Neural crest cell (in vitro differentiated cells): ENCODE data around the gene SLC39A11. TPM values are rescaled to one million over a fixed set of nuclear protein-coding genes. Genes with fewer than 3 reads are reported as not detected.
"Not testable (repeated sequence)": the region's sequence is repeated elsewhere in the genome, so short reads cannot be mapped to it uniquely, and the experiment has no call there.

Experiments
- DNase-seq: peaks from one replicate; pipeline ENCODE4 v3.0.0; 2021; ENCODE audit warnings: low read depth, mixed read lengths, low spot score
- H3K27ac Mint-ChIP-seq: one replicate; pipeline ENCODE4 v1.8.0; 2021; ENCODE audit warnings: mild to moderate bottlenecking, mixed read lengths; ENCODE audit not compliant: unreplicated experiment
- H3K27me3 Mint-ChIP-seq: 2 replicates; pipeline ENCODE4 v1.8.0; 2021; ENCODE audit warnings: low read depth, mild to moderate bottlenecking, mixed read lengths
- H3K36me3 Mint-ChIP-seq: 2 replicates; pipeline ENCODE4 v1.8.0; 2021; ENCODE audit warnings: low read depth, mild to moderate bottlenecking, mixed read lengths
- H3K4me1 Mint-ChIP-seq: 2 replicates; pipeline ENCODE4 v1.8.0; 2021; ENCODE audit warnings: mixed read lengths
- H3K4me3 Mint-ChIP-seq: one replicate; pipeline ENCODE4 v1.8.0; 2021; ENCODE audit warnings: mild to moderate bottlenecking, mixed read lengths
- H3K9me3 Mint-ChIP-seq: 2 replicates; pipeline ENCODE4 v1.8.0; 2021; ENCODE audit warnings: mixed read lengths
- total RNA-seq: library from RNA; stranded (reverse); gene quantifications from 2 replicates; pipeline ENCODE4 v1.2.1, GENCODE V29; 2021
- TF ChIP-seq, protein P1 (sequence below): fragments of 200-600 bp; sonication (generic); conservative IDR thresholded peaks from 2 replicates; pipeline ENCODE4 v1.5.0; 2021; ENCODE audit warnings: antibody characterized with exemption, mild to moderate bottlenecking

Gene SLC39A11
- total RNA-seq, 1 donor from 2014 or later, result 11.3 TPM

DNA sequence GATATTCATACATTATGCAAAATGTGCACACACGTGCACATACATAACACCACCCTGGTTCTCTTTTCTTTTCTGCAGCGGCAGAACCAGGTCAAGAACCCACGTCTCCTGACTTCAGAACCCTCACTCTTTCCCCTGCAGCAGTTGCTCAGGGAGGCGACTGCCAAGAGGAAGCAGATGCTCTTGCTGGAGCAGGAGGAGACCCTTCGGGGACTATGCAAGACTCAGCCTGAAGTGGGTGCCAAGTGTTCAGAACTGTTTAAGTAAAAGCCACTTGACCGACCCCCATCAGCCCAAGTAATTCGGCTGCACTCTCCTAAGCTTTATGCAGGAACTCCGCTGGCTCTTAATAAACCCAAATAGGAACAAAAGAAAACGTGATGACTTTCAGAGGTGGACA lies 193.8 kb downstream of the SLC39A11 start:
- Mint-ChIP-seq H3K27ac (no peak overlapping the region), H3K4me3 (no peak overlapping the region), H3K4me1 (peaks cover 20% of the 10 kb centered on the region), H3K27me3 (no peaks in the 10 kb centered on the region), H3K36me3 (peaks cover 4% of the 10 kb centered on the region), H3K9me3 (peaks cover 7% of the 10 kb centered on the region)
- DNase-seq, result no peak
- TF ChIP-seq, protein P1, sequence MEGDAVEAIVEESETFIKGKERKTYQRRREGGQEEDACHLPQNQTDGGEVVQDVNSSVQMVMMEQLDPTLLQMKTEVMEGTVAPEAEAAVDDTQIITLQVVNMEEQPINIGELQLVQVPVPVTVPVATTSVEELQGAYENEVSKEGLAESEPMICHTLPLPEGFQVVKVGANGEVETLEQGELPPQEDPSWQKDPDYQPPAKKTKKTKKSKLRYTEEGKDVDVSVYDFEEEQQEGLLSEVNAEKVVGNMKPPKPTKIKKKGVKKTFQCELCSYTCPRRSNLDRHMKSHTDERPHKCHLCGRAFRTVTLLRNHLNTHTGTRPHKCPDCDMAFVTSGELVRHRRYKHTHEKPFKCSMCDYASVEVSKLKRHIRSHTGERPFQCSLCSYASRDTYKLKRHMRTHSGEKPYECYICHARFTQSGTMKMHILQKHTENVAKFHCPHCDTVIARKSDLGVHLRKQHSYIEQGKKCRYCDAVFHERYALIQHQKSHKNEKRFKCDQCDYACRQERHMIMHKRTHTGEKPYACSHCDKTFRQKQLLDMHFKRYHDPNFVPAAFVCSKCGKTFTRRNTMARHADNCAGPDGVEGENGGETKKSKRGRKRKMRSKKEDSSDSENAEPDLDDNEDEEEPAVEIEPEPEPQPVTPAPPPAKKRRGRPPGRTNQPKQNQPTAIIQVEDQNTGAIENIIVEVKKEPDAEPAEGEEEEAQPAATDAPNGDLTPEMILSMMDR, result no peak

DNA sequence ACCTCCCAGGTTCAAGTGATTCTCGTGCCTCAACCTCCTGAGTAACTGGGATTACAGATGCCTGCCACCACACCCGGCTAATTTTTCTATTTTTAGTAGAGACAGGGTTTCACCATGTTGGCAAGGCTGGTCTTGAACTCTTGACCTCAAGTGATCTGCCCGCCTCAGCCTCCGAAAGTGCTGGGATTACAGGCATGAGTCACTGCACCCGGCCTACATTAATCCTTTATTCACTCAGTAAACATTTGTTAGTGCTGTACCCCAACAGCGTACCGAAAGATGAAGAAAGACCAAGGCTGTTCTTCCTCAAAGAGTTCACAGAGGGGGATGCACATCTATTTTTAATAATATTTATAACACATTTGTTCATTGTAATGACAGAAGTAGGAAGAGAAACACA lies 196.2 kb downstream of the SLC39A11 start:
- not testable (repeated sequence) for DNase-seq, H3K4me3 Mint-ChIP-seq, H3K36me3 Mint-ChIP-seq, H3K27ac Mint-ChIP-seq, H3K27me3 Mint-ChIP-seq, H3K9me3 Mint-ChIP-seq
- H3K4me1 Mint-ChIP-seq, result peaks cover 19% of the 10 kb centered on the region

DNA sequence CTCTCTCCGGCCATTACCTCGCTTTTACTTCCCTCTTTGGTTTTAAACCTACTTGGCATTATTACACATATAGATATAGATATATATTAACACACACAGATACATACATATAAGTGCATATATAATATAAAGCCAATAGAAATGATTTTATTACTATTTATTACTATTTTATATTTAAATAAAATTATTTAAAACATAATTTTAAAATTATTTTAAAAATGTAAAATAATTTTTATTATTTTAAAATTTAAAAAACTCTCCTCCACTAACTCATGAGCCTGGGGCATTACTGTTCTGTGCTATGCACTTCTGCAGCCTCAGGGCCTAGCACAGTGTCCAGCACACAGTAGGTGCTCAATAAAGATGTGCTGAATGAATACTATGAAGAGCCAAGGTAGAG lies 200.9 kb downstream of the SLC39A11 start:
- Mint-ChIP-seq H3K36me3 (peaks cover 7% of the 10 kb centered on the region), H3K27me3 (peaks cover 2% of the 10 kb centered on the region), H3K4me3 (no peak overlapping the region), H3K27ac (no peak overlapping the region), H3K4me1 (peaks cover 9% of the 10 kb centered on the region), H3K9me3 (peaks cover 7% of the 10 kb centered on the region)
- TF ChIP-seq, protein P1, result no peak
- DNase-seq, result no peak

DNA sequence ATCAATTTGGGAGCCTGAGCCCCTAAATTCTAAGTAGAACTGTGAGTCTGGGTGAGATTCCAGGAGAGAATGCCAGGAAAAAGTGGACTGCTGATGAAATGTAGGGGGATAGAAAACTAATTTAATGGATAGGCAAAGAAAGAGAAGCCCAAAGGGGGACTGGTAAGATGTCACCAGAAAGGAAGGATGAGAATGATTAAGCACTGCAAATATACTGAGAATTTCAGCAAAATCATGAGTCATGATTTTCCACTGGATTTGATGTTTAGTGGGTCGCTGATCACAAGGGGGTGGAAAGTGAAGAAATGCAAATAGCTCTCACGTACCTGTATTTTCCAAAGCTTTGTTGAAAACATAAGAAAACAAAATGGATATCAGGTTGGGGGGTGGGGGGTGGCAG lies 201.8 kb downstream of the SLC39A11 start:
- no peak for DNase-seq
- peaks cover 5% of the 10 kb centered on the region for H3K27me3 Mint-ChIP-seq
- no peak overlapping the region for H3K4me3 Mint-ChIP-seq
- peaks cover 10% of the 10 kb centered on the region for H3K36me3 Mint-ChIP-seq
- TF ChIP-seq, protein P1, result no peak
- H3K27ac Mint-ChIP-seq, result no peak overlapping the region
- peaks cover 14% of the 10 kb centered on the region for H3K9me3 Mint-ChIP-seq
- peaks cover 9% of the 10 kb centered on the region for H3K4me1 Mint-ChIP-seq

DNA sequence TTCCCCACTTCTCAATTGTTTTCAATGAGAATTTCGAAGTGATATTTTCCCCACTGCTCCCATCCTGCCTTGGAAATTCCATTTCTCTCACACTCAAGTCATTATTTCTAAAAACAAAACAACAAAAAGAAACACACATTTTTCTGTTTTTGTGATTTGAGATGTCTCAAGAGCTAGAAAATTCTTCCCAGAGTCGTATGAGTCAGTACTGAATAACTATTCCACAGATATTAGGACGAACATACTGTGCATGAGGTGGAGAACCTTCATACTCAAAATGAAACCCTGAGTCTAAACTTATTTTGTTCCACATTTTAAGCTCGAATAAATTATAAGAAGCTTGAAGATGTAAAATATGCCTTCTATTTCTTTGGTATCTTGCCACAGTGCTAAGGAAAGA lies 204.6 kb downstream of the SLC39A11 start:
- Mint-ChIP-seq H3K4me3 (no peak overlapping the region), H3K9me3 (peaks cover 10% of the 10 kb centered on the region), H3K4me1 (peaks cover 19% of the 10 kb centered on the region), H3K27me3 (peaks cover 5% of the 10 kb centered on the region), H3K36me3 (peaks cover 6% of the 10 kb centered on the region), H3K27ac (no peak overlapping the region)
- no peak for DNase-seq
- TF ChIP-seq, protein P1, result no peak

DNA sequence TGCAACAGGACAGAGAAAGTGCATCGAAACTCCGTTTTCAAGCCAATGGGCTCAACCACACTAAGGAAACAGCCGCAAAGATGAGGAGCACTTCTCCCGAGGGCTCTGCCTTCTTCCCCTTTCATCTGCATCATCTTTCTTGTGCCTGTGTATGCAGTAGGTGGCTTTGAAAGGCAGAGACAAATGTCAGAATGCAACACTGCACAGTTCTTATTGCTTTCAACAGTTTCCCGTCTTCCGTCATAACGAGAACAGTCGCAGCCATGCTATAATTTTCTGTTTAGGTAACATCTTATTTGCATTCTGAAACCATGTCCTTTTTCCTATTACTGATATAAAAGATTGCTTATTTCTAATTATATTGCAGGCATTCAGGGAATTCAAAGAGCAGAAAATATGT lies 205.2 kb downstream of the SLC39A11 start:
- no peak for DNase-seq
- TF ChIP-seq, protein P1, result no peak

More for the DNA sequence above, 205.2 kb downstream of the SLC39A11 start:
- H3K9me3 Mint-ChIP-seq, result peaks cover 10% of the 10 kb centered on the region
- H3K4me3 Mint-ChIP-seq, result no peak overlapping the region
- H3K36me3 Mint-ChIP-seq, result peaks cover 6% of the 10 kb centered on the region
- peaks cover 15% of the 10 kb centered on the region for H3K4me1 Mint-ChIP-seq
- peaks cover 5% of the 10 kb centered on the region for H3K27me3 Mint-ChIP-seq
- H3K27ac Mint-ChIP-seq, result no peak overlapping the region
